Measurements from ENCODE around the gene BCR.

BCR gene

DNA sequence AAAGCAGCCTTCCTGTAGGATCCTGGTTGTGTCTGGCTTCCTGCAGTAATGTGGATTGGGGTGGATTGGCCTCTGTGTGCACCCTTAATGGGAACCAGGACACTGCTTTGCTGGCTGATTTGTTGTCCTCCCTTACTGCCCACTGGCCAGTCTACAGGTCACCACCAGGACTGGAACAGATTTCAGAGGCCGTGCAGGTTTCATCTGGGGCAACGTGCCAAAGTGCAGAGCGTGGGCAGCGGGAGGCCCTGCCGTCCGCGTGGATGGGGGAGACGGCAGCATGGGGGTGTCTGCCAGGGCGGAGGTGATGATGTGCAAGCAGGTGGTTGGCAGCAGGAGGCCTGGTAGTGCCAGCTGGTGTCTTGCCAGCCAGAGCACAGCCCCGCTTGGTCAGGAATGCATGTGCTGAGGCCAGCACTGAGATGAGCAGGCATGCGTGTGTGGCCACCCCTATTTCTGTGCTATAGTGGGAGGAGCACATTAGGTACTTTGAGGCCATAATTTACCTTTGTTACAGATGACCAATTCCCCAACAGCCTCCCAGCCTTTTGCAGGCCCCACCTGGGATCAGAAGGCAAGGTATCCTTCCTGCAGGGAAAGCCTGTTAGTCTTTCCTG, 24.3 kb downstream of the BCR start:
- Histone ChIP-seq H3K9ac (ENCODE audit: low read length) (peak overlapping the region; percentile 13), H2BK5ac (ENCODE audit: low read length) (no peak overlapping the region), H3K4ac (ENCODE audit: low read depth, low read length) (no peak overlapping the region), H3K27ac (ENCODE audit: low read depth, low read length) (no peak overlapping the region), H2BK15ac (replicated peaks; ENCODE audit: low read depth) (no peak overlapping the region), H3K27me3 (ENCODE audit: insufficient read depth, low read length, poor library complexity) (no peaks in the 10 kb centered on the region), H3K36me3 (ENCODE audit: control insufficient read depth, insufficient read depth, low read length) (no peaks in the 10 kb centered on the region), H3K23ac (ENCODE audit: low read length) (no peak overlapping the region), H3K4me1 (ENCODE audit: control insufficient read depth, low read depth, low read length) (peaks cover 8% of the 10 kb centered on the region), H2AK5ac (ENCODE audit: low read length) (no peak overlapping the region), H3K79me2 (ENCODE audit: control insufficient read depth, insufficient read depth, low read length) (peaks cover 66% of the 10 kb centered on the region), H3K4me3 (ENCODE audit: low read length) (no peak overlapping the region), H4K8ac (ENCODE audit: low read depth, low read length) (no peak overlapping the region), H3K79me1 (ENCODE audit: low read length) (peaks cover 30% of the 10 kb centered on the region), H3K18ac (ENCODE audit: low read length) (no peak overlapping the region), H4K5ac (ENCODE audit: low read length) (no peak overlapping the region), H3K56ac (ENCODE audit: low read length) (peak overlapping the region; percentile 46), H3K4me2 (ENCODE audit: low read length) (no peak overlapping the region), H2BK120ac (ENCODE audit: low read depth, low read length) (no peak overlapping the region)
- no CpG with 5 or more reads among the region's 11 CpGs for WGBS (ENCODE audit: extremely low coverage, insufficient coverage, low lambda C conversion rate)
- DNase-seq = no peak

DNA sequence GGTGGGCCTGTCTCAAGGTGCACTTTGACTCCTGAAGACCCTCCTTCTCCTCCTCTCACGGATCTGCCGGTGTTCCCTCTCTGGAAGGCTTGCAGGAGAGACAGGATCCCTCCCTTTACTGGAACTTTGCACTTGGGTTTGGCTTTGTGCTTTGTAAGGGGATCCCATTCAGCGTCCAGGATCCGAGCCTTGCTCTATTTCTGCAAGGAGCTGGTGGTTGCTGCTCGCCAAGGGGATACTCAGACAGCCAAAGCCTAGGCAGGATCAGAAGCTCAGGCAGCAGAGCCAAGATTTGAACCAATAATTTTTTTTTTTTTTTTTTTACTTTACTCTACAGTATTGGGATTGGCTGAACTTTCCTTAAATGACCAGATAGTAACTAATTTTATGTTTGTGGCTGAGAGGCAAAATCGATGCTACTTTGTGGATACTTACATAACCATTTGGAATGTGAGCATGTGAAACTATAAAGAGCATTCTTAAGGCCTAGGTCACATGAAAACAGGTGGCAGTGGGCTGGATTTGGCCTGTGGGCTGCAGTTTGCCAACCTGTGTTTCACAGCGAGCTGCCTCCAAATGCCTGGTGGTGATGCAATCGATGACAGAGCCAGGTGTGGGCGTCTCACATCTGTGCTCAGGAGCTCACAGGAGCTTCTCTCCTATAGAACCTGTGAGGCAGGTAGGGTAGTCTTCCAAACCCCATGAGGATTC, 25.2 kb downstream of the BCR start:
- Histone ChIP-seq H3K27ac (ENCODE audit: low read depth, low read length) (no peak overlapping the region), H3K36me3 (ENCODE audit: control insufficient read depth, insufficient read depth, low read length) (no peaks in the 10 kb centered on the region), H3K4me3 (ENCODE audit: low read length) (no peak overlapping the region), H3K9ac (ENCODE audit: low read length) (no peak overlapping the region), H3K18ac (ENCODE audit: low read length) (no peak overlapping the region), H3K79me2 (ENCODE audit: control insufficient read depth, insufficient read depth, low read length) (peaks cover 65% of the 10 kb centered on the region), H2AK5ac (ENCODE audit: low read length) (no peak overlapping the region), H2BK5ac (ENCODE audit: low read length) (no peak overlapping the region), H3K27me3 (ENCODE audit: insufficient read depth, low read length, poor library complexity) (no peaks in the 10 kb centered on the region), H2BK15ac (replicated peaks; ENCODE audit: low read depth) (no peak overlapping the region), H3K56ac (ENCODE audit: low read length) (no peak overlapping the region), H3K4me1 (ENCODE audit: control insufficient read depth, low read depth, low read length) (peaks cover 8% of the 10 kb centered on the region), H3K4me2 (ENCODE audit: low read length) (no peak overlapping the region), H4K5ac (ENCODE audit: low read length) (no peak overlapping the region), H3K4ac (ENCODE audit: low read depth, low read length) (no peak overlapping the region), H4K8ac (ENCODE audit: low read depth, low read length) (no peak overlapping the region), H3K23ac (ENCODE audit: low read length) (no peak overlapping the region), H2BK120ac (ENCODE audit: low read depth, low read length) (no peak overlapping the region), H3K79me1 (ENCODE audit: low read length) (peaks cover 32% of the 10 kb centered on the region)
- WGBS (ENCODE audit: extremely low coverage, insufficient coverage, low lambda C conversion rate) = no CpG with 5 or more reads among the region's 9 CpGs
- no peak for DNase-seq

DNA sequence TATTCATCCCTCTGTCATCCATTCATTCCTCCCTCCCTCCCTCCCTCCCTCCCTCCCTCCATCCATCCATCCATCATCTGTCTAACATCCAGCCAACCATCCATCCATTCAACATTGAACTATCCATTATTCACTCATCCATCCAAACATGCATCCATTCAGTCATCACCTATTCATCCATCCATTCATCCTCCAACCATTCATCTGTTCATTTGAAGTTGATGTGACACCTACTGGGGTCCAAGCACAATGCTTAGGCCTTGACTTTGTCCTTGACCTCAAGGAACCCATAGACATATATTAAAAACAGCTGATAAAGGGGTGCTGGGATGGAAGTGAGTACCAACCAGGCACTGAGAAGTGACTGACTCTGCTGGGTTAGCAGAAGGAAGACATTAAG, 26.6 kb downstream of the BCR start:
- Histone ChIP-seq H3K23ac (ENCODE audit: low read length) (no peak overlapping the region), H3K9ac (ENCODE audit: low read length) (no peak overlapping the region), H4K5ac (ENCODE audit: low read length) (no peak overlapping the region), H2AK5ac (ENCODE audit: low read length) (no peak overlapping the region), H4K8ac (ENCODE audit: low read depth, low read length) (no peak overlapping the region), H2BK15ac (replicated peaks; ENCODE audit: low read depth) (no peak overlapping the region), H3K4me3 (ENCODE audit: low read length) (no peak overlapping the region), H2BK120ac (ENCODE audit: low read depth, low read length) (no peak overlapping the region), H3K56ac (ENCODE audit: low read length) (no peak overlapping the region), H3K4me1 (ENCODE audit: control insufficient read depth, low read depth, low read length) (peaks cover 8% of the 10 kb centered on the region), H3K27ac (ENCODE audit: low read depth, low read length) (no peak overlapping the region), H3K79me1 (ENCODE audit: low read length) (peaks cover 34% of the 10 kb centered on the region), H3K36me3 (ENCODE audit: control insufficient read depth, insufficient read depth, low read length) (no peaks in the 10 kb centered on the region), H3K4ac (ENCODE audit: low read depth, low read length) (no peak overlapping the region), H3K27me3 (ENCODE audit: insufficient read depth, low read length, poor library complexity) (no peaks in the 10 kb centered on the region), H3K79me2 (ENCODE audit: control insufficient read depth, insufficient read depth, low read length) (peaks cover 66% of the 10 kb centered on the region), H3K4me2 (ENCODE audit: low read length) (no peak overlapping the region), H3K18ac (ENCODE audit: low read length) (no peak overlapping the region), H2BK5ac (ENCODE audit: low read length) (no peak overlapping the region)
- no peak for DNase-seq

DNA sequence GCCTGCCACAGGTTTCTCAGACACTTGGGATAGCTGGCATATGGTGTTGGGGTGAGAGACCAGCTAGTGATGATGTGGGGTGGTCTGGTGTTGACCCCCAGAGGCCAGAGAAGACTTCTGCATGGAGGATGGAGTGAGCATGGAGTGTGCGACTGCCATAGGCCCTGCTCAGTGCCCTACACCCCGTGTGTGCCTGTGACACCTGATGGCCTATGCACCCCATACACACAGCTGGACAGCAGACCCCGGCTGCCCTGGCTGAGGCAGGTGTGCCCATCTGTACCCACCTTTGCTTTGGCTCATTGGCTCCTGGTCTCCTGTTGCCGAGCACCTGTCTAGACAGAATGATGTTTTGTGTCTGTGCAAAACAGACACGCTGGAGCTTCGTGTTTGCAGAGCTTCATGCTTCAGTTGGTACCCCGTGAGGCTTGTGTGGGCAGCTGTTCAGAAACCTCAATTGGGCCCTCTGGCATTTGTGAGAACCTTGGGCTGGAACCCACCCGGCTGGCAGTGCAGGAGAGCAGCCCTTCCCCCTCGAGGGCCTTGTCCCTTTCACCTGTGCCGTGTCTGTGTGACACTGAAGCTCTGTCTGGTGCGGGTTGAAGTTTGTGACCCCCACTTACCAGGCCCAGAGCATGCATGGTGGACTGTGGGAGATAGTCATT, 27.6 kb downstream of the BCR start:
- Histone ChIP-seq H3K27me3 (ENCODE audit: insufficient read depth, low read length, poor library complexity) (no peaks in the 10 kb centered on the region), H3K79me2 (ENCODE audit: control insufficient read depth, insufficient read depth, low read length) (peaks cover 70% of the 10 kb centered on the region), H3K18ac (ENCODE audit: low read length) (no peak overlapping the region), H3K4ac (ENCODE audit: low read depth, low read length) (no peak overlapping the region), H2BK15ac (replicated peaks; ENCODE audit: low read depth) (no peak overlapping the region), H3K4me1 (ENCODE audit: control insufficient read depth, low read depth, low read length) (peaks cover 8% of the 10 kb centered on the region), H2BK5ac (ENCODE audit: low read length) (no peak overlapping the region), H3K4me2 (ENCODE audit: low read length) (no peak overlapping the region), H4K8ac (ENCODE audit: low read depth, low read length) (no peak overlapping the region), H3K79me1 (ENCODE audit: low read length) (peaks cover 42% of the 10 kb centered on the region), H3K4me3 (ENCODE audit: low read length) (no peak overlapping the region), H2BK120ac (ENCODE audit: low read depth, low read length) (no peak overlapping the region), H3K9ac (ENCODE audit: low read length) (no peak overlapping the region), H3K23ac (ENCODE audit: low read length) (no peak overlapping the region), H3K36me3 (ENCODE audit: control insufficient read depth, insufficient read depth, low read length) (no peaks in the 10 kb centered on the region), H4K5ac (ENCODE audit: low read length) (no peak overlapping the region), H2AK5ac (ENCODE audit: low read length) (no peak overlapping the region), H3K27ac (ENCODE audit: low read depth, low read length) (no peak overlapping the region), H3K56ac (ENCODE audit: low read length) (no peak overlapping the region)
- no CpG with 5 or more reads among the region's 11 CpGs for WGBS (ENCODE audit: extremely low coverage, insufficient coverage, low lambda C conversion rate)
- no peak for DNase-seq

DNA sequence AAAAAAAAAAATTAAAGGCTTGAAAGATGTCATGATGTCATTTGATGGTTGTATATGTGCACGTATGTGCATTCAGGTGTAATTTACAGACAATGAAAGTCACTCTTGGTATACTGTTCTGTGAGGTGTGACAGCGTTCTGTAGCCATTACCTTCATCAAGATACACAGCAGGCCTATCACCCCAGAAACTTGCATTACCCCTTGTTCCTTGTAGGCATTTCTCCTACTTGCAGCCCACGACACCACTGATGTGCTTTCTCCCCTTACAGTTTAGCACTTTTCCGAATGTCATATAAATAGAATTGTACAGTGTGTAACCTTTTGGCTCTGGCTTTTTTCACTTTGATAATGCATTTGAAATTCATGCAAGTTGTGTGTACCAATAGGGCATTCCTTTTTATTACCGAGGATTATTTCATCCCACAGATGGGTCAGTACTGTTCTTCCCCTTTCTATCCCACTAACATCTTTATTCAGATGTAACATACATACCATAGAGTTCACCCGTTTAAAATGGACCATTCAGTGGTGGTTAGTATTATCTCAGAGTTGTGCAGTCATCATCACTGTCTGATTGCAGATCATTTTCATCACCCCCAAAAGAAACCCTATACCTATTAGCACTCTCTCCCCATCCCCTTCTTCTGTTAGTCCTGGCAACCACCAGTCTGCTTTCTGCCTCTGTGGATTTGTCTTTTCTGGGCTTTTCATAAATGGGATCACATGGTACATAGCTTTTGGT, 30.3 kb downstream of the BCR start:
- Histone ChIP-seq H3K4me2 (ENCODE audit: low read length) (no peak overlapping the region), H4K8ac (ENCODE audit: low read depth, low read length) (no peak overlapping the region), H3K36me3 (ENCODE audit: control insufficient read depth, insufficient read depth, low read length) (no peaks in the 10 kb centered on the region), H3K4me3 (ENCODE audit: low read length) (no peak overlapping the region), H3K18ac (ENCODE audit: low read length) (no peak overlapping the region), H3K4ac (ENCODE audit: low read depth, low read length) (no peak overlapping the region), H2BK15ac (replicated peaks; ENCODE audit: low read depth) (no peak overlapping the region), H2BK5ac (ENCODE audit: low read length) (no peak overlapping the region), H4K5ac (ENCODE audit: low read length) (no peak overlapping the region), H3K79me2 (ENCODE audit: control insufficient read depth, insufficient read depth, low read length) (peaks cover 73% of the 10 kb centered on the region), H3K4me1 (ENCODE audit: control insufficient read depth, low read depth, low read length) (peaks cover 6% of the 10 kb centered on the region), H3K9ac (ENCODE audit: low read length) (no peak overlapping the region), H3K56ac (ENCODE audit: low read length) (no peak overlapping the region), H3K27ac (ENCODE audit: low read depth, low read length) (no peak overlapping the region), H2AK5ac (ENCODE audit: low read length) (no peak overlapping the region), H3K27me3 (ENCODE audit: insufficient read depth, low read length, poor library complexity) (no peaks in the 10 kb centered on the region), H3K79me1 (ENCODE audit: low read length) (peaks cover 46% of the 10 kb centered on the region), H3K23ac (ENCODE audit: low read length) (no peak overlapping the region), H2BK120ac (ENCODE audit: low read depth, low read length) (no peak overlapping the region)
- DNase-seq = no peak
- WGBS (ENCODE audit: extremely low coverage, insufficient coverage, low lambda C conversion rate) = no CpG with 5 or more reads among the region's 6 CpGs

All from mesendoderm (in vitro differentiated cells).